ENCODE measurements around the gene RAB36.

Gene RAB36

DNA sequence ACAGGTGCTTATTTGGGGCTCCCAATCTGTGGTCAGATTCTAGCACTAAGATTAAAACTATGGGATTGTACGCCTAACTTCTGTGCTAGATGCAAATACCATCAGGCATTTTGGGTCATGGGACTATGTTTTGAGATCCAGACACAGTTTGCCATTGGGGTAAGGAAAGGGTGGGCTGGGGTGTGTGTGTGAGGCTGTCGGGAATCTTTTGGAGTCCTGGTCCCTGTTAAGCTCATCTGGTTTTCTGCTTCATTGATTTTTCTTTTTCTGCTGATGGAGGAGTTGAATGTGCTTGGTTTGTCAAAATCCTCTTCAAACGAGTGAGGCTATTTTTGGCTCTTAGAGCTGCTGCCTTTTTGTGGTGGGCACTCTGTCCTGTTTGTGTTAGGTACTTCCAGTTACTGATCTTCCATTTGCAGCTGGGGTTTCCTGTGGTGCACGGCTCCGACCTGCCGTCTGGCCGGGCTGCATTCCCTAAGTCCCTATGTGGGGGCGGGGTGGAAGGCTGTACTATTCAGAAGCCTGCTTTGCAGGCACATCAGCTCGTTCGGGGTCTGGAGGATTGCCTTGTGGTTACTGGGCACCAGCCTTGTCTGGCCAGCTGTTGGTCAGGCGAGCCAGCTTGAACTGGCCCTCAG lies 37.9 kb downstream of the RAB36 start:
- peak in 2 of 4 experiments; percentile 30 to 34 for DNase-seq

DNA sequence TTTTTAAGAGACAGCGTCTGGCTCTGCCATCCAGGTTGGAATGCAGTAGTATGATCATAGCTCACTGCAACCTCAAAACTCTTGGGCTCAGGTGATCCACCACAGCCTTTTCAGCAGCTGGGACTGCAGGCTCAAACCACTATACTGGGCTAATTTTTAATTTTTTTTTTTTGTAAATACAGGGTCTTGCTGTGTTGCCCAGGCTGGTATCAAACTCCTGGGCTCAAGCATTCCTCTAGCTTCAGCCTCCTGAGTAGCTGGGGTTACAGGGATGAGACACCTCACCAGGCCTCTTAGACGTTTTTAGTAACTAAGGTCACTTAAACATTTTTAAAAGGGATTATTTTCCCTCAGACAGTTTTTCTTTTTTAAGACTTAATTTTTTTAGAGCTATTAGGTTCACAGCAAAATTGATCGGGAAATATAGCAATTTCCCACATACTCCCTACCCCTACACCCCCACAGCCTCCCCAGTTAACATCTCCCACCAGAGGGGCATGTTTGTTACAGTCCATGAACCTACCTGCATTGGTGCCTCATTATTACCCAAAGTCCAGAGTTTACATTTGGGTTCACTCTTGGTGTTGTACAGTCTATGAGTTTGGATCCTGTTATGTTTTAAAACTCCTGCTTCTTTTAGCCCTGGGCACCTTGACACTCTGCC lies 39.0 kb downstream of the RAB36 start:
- no peak for DNase-seq

DNA sequence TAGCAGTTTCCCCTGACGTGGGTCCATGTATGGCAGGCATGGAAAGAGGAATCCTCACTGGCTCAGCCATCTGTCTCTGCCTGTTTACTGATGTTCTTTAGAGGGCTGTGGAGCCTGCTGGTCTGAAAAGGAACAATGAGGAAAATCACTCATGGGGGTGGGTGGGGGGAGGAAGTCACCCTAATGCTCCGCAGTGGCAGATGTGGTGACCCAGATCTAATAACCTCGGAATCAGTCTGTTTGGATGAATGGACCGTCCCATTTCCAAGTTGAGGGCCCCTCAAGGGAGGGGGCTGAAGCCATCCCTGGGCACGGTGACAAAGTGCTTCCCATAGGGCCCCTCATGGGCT lies 39.5 kb downstream of the RAB36 start:
- peak in 1 of 4 experiments; percentile 30 for DNase-seq

DNA sequence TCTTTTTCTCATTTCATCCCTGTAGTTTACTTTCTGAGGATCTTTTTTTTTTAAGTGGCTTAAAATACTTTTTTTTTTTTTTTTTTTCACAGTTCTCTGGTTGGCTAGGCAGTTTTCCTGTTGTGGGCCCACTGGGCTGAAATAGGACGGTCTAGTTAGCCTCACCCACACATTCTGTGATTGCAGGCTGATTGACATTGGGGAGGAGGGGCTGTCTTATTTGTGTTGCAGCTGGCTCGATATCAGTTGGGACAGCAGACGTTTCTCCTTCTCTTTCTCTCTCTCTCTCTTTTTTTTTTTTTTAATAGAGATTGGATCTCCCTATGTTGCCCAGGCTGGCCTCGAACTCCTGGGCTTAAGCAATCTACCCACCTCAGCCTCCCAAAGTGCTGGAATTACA lies 41.9 kb downstream of the RAB36 start:
- no peak for DNase-seq

DNA sequence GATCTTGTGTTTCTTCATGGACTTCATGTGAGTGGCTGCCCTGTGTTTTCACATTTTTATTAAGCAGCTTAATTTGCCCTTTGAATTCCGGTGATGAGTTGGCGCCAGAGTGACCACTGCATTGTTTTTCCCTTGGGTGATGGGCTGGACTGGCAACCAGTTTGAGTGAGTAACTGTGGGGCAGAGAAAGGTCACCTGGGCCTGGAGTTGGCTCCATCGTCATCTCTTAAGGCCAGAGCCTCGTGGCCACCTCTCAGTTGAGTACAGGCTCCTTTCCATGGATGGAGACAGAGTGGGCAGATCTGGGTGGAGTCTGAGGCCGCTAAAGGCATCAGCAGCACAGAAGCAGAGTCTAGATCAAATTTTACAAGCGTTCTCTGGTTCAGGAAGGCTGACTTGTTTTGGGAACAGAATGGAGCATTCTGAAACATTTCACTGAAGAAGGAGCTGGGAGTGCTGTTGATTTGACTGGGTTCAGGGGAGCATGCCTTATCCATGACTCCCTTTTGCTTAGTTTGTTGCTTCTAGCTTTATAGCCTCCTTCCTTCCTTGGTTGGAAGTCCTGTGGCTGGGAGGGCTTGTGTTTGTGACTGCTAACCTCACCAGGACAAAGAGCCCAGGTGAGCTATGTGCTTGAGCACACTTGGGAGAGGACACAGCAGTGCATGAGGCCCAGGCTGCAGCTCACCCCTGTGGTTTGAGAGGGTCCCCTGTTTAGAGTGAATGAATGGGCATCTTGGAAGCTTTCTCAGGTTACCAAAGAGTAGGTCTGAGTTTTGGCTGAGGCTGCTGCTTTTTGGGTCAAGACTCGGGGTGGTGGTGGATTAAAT lies 42.8 kb downstream of the RAB36 start:
- no peak for DNase-seq

DNA sequence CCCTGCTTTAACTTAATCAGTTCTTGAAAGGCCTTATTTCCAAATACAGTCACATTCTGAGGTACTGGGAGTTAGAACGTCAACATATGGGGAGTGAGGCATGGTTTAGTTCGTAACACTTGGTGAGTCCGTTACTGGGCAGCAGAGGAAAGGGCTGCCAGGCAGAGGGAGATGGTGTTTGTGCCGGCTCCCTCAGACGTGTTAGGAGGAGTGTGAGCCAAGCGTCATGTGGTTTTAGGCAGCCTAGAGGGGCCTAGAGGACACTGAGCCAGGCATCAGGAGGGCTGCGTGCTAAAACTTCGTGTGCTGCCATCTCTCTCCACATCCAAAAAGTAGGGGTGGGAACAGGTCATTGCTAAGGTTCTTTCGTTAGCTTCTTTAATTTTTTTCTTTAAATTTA lies 45.2 kb downstream of the RAB36 start:
- DNase-seq = no peak

DNA sequence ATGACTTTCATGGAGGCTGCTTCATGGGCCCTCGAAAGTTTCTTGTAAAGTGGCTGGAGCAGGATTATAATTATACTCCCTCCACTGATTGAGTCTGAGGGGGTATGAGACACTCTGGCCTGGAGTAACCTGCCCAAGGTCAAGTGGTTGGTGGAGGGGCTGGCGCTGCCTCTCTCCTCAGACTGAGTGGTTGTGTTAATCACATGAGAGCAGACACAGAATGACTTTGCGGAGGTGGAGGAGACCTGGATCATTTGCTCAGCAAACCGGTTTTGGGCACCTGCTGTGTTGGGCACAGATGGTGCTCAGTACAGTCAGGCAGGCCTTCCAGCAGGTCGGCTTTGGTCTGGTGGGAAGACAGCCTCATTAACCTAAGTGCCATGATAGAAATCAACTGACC lies 46.9 kb downstream of the RAB36 start:
- no peak for DNase-seq

DNA sequence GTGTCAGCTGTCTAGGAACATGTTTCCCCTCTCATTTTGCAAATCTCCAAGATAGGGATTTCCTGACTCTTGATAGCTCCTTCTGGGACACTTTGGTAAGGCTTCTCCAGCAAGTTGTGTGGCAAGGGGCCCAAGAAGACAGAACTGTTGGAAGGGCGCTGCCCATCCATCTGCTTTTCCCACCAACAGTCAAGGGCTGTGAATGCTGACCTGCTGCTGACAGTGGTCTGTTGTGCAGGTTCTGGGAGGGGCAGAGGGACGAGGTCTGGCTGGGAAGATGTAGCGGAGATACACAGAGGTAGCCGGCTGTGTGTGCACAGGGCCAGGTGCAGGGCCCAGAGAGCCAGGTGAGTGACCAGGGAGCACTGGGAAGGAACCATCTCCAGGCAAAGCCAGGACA lies 47.3 kb downstream of the RAB36 start:
- no peak for DNase-seq

DNA sequence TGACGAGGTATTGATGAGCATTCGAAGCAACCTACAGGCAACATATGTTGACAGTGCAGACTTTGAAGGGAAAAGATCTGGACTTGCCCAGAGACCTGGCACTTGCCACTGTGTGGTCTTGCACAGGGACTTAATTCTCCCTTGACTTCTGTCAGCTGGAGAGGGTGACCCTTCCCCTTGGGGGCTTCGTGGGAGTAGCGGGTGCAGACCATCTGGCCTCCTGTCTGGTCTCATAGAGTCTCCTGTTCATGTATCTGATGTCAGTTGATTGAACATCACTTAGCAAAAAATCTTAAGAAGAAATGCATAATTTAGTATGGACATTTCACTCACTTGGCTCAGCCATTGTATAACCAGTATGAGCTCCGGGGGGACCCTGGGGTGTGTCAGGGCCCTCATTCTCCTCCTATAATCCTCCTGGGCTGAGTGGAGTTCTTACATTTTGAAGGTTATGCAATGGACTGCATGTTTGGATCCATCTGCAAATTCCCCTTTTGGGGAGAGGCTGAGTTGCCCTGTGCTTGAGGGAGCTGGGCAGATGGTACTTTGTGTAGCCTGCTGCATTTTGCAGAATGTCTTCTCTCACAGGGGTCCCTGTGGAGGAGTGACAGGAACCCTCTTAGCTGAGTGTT lies 48.0 kb downstream of the RAB36 start:
- no peak for DNase-seq

DNA sequence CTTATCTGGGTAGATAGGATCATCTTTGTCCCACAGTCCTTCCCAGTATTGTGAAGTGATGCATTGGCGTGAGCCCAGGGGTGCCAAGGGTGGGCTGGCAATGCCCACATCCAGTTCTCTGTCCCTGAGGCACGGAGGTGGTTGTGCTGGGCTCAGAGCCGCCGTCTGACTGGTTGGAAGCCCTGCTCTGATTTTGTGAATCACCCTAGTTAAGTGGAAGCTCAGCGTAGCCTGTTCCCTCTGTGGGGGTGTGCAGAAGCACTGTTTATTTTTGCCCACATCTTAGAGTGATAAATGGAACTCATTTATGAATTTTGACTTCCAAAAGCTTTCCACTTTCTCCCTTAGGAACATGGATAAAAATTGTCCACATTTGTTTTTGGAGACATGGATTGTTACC lies 48.6 kb downstream of the RAB36 start:
- peak in 1 of 4 experiments; percentile 33 for DNase-seq

DNA sequence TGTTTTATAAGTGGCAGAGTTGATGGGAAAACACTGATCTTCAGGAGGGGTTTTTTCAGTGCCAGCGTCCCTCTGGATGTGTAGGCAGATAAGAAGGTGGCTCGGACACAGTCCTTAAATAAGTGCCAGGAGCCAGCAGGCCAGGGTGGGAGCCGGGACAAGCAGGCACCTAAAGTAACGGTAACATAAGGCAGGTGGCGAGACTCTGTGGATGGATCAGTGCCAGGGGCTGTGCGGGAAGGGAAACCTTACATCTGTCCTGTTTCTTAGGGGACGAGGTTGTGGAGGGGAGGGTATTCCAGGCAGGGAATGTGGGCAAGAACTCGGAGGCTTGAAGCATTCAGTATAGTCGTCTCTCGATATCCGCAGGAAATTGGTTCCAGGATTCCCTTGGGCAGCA lies 50.9 kb downstream of the RAB36 start:
- no peak for DNase-seq

DNA sequence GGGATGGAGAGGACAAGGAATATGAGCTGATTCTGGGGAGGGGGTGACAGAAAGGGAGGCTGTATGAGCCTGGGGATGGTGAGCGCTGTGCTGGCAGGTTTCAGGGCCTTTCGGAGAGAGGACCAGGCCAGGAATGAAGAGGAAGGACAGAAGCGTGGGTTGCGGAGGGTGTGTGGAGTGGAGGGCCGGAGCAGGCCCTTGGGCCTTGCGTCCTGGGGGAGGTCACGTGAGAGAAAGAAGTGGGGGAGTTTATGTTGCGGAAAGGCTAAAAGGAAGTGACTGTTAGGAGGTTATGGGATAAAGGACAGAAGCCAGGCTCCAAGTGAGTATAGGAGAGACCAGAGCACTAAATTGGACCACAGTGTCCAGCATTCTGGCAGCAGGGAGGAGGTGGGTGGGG lies 52.6 kb downstream of the RAB36 start:
- peak; percentile 37 to 66 (median 61) for DNase-seq

DNA sequence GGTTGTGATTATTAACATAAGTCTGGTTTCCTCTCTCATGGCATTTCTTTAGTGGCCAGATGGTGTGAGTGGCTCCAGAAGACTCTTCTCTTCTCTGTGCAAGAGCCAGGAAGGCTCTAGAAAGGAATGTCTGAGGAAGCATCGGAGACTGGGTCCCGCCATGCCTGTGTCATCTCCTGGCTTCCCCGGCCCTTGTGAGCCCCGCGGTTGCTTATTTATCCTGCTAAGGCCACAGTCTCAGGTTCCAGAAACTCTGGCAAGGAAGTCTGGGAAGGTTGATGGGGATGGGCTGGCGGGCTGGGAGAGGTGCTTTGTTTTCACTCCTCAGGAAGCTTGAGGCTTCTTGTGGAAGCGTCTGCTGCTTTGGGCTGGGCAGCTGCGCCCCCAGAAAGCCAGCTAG lies 53.9 kb downstream of the RAB36 start:
- no peak for DNase-seq

DNA sequence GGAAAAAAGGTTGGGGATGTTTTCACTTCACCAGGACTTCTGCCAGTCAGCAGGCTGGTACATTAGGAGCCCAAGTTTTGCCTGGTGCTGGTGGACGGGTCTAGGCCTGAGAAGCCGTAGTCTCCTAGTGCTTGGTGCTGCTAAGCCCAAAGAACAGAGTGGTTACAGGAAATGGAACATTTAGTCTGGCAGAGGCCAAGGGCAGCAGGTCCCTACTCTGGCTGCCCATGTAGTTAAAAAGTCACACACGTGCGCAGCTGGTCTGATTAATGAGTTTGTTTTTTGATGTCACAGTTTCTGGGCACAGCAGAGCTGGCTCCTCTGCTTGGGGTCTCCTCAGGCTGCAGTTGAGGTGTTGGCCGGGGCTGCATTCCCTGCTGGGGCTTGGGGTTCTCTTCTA lies 55.6 kb downstream of the RAB36 start:
- no peak for DNase-seq

DNA sequence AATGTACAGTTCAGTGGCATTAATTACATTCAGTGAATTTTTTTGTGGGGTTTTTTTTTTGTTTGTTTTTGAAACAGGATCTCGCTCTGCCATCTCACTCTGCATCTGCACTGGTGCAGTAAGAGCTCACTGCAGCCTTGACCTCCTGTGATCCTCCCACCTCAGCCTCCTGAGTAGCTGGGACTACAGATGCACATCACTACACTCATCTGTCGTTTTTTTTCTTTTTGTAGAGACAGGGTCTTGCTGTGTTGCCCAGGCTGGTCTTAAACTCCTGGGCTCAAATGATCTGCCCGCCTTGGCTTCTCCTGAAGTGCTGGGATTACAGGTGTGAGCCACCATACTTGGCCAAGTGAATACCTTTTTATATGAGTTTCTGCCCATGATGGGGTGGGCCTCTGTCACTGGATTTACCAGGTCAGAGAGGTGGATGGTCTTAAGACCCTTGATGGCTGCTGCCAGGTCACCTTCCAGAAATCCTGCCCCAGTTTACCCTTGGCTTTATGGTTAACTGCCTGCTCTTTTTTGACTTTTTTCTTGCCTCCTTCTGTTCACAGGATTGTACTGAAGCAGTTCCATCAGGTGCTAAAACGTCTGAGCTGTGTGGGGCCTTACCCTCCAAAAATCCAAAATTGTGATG lies 57.7 kb downstream of the RAB36 start:
- DNase-seq = no peak

DNA sequence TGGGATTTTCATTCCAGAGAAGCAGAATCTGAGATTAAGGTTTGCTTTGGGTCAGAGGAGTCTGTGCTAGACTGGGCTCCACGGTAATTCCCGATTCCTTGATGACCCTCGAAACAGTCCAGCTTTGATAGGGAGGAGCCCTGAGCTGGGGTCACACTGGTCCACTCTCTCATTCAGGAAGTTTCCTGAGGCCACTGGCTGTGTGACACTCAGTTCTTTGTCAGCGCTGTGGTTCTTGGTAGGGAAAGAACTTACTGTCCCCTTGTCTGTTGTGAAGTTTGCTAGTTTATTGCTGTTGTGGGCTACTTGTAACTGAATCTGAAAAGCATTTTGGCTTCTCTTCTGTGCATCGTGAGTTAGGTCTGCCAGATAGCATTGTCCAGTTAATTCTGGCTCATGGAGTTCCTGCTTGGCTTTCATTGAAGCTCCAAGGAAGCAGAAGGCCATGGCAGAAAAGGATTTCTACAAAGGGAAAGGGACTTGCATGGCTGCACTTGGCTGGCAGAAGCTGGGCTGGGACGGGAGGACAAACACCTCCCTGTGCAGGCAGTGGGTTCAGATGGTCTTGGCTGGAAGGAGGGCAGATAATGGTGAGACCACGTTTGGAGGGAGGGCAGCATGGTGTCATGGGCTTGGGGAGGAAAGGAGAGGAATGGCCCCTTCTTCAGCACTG lies 58.3 kb downstream of the RAB36 start:
- no peak for DNase-seq

DNA sequence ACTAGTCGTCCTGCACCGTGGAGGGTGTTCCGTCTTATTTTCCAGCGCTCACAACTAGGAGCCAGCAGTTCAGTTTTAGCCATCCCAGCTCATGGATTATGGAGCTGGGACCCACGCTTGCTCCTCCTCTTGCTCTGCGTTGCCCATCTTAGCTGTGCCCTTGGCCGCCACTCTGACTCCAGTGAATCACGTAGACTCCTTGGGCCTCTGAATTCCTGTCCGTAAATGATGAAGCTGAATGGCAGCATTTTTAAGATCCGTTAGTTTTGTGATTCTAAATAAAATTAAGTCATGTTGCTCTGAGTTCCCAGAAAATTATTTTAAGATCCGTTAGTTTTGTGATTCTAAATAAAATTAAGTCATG lies 58.8 kb downstream of the RAB36 start:
- no peak for DNase-seq

DNA sequence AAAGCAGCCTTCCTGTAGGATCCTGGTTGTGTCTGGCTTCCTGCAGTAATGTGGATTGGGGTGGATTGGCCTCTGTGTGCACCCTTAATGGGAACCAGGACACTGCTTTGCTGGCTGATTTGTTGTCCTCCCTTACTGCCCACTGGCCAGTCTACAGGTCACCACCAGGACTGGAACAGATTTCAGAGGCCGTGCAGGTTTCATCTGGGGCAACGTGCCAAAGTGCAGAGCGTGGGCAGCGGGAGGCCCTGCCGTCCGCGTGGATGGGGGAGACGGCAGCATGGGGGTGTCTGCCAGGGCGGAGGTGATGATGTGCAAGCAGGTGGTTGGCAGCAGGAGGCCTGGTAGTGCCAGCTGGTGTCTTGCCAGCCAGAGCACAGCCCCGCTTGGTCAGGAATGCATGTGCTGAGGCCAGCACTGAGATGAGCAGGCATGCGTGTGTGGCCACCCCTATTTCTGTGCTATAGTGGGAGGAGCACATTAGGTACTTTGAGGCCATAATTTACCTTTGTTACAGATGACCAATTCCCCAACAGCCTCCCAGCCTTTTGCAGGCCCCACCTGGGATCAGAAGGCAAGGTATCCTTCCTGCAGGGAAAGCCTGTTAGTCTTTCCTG lies 59.4 kb downstream of the RAB36 start:
- DNase-seq = no peak

DNA sequence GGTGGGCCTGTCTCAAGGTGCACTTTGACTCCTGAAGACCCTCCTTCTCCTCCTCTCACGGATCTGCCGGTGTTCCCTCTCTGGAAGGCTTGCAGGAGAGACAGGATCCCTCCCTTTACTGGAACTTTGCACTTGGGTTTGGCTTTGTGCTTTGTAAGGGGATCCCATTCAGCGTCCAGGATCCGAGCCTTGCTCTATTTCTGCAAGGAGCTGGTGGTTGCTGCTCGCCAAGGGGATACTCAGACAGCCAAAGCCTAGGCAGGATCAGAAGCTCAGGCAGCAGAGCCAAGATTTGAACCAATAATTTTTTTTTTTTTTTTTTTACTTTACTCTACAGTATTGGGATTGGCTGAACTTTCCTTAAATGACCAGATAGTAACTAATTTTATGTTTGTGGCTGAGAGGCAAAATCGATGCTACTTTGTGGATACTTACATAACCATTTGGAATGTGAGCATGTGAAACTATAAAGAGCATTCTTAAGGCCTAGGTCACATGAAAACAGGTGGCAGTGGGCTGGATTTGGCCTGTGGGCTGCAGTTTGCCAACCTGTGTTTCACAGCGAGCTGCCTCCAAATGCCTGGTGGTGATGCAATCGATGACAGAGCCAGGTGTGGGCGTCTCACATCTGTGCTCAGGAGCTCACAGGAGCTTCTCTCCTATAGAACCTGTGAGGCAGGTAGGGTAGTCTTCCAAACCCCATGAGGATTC lies 60.2 kb downstream of the RAB36 start:
- DNase-seq = no peak

DNA sequence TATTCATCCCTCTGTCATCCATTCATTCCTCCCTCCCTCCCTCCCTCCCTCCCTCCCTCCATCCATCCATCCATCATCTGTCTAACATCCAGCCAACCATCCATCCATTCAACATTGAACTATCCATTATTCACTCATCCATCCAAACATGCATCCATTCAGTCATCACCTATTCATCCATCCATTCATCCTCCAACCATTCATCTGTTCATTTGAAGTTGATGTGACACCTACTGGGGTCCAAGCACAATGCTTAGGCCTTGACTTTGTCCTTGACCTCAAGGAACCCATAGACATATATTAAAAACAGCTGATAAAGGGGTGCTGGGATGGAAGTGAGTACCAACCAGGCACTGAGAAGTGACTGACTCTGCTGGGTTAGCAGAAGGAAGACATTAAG lies 61.6 kb downstream of the RAB36 start:
- no peak for DNase-seq

DNA sequence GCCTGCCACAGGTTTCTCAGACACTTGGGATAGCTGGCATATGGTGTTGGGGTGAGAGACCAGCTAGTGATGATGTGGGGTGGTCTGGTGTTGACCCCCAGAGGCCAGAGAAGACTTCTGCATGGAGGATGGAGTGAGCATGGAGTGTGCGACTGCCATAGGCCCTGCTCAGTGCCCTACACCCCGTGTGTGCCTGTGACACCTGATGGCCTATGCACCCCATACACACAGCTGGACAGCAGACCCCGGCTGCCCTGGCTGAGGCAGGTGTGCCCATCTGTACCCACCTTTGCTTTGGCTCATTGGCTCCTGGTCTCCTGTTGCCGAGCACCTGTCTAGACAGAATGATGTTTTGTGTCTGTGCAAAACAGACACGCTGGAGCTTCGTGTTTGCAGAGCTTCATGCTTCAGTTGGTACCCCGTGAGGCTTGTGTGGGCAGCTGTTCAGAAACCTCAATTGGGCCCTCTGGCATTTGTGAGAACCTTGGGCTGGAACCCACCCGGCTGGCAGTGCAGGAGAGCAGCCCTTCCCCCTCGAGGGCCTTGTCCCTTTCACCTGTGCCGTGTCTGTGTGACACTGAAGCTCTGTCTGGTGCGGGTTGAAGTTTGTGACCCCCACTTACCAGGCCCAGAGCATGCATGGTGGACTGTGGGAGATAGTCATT lies 62.6 kb downstream of the RAB36 start:
- no peak for DNase-seq
